Activated T-helper 1 cell treated with anti-CD3 and anti-CD28 coated beads, Interleukin-12 subunit alpha, Interleukin-12 subunit beta, Interleukin-2, Interleukin-4 antibody, amounts not matched to agents 30 ng/mL and 10 ng/mL and 1 ng/mL, durations not matched to agents 14 hours and 24 hours and 36 hours (primary cell): ENCODE results near the gene SLC25A41. TPM values are rescaled to one million over a fixed set of nuclear protein-coding genes. Genes with fewer than 3 reads are reported as not detected.
"Not testable (repeated sequence)": the region's sequence is repeated elsewhere in the genome, so short reads cannot be mapped to it uniquely, and the experiment has no call there.

ENCODE experiments used
- DNase-seq: peaks from one replicate; pipeline ENCODE4 v3.0.0; 2021; ENCODE audit warnings: low spot score
- H3K27ac Mint-ChIP-seq: one replicate; pipeline ENCODE4 v1.8.0; 2021; ENCODE audit warnings: mild to moderate bottlenecking, mixed read lengths
- H3K27me3 Mint-ChIP-seq: one replicate; pipeline ENCODE4 v1.8.0; 2022; ENCODE audit warnings: mild to moderate bottlenecking, moderate library complexity, mixed read lengths; ENCODE audit not compliant: insufficient read depth
- H3K36me3 Mint-ChIP-seq: one replicate; pipeline ENCODE4 v1.8.0; 2021; ENCODE audit warnings: low read depth, mixed read lengths
- H3K4me1 Mint-ChIP-seq: one replicate; pipeline ENCODE4 v1.8.0; 2021; ENCODE audit warnings: low read depth, mixed read lengths
- H3K4me3 Mint-ChIP-seq: one replicate; pipeline ENCODE4 v1.8.0; 2021; ENCODE audit warnings: mild to moderate bottlenecking, moderate library complexity, mixed read lengths
- H3K9me3 Mint-ChIP-seq: one replicate; pipeline ENCODE4 v1.8.0; 2021; ENCODE audit warnings: mixed read lengths
- intact Hi-C: fragments of 100-400 bp; cut with micrococcal nuclease; formaldehyde crosslinking; loops from one replicate; pipeline ENCODE4 v1.15.1; 2024
- total RNA-seq: library from RNA; stranded (reverse); gene quantifications from 2 replicates; pipeline ENCODE4 v1.2.3, GENCODE V29; 2022

The SLC25A41 gene
- total RNA-seq, 1 donor from 2014 or later, result 0.31 TPM

DNA sequence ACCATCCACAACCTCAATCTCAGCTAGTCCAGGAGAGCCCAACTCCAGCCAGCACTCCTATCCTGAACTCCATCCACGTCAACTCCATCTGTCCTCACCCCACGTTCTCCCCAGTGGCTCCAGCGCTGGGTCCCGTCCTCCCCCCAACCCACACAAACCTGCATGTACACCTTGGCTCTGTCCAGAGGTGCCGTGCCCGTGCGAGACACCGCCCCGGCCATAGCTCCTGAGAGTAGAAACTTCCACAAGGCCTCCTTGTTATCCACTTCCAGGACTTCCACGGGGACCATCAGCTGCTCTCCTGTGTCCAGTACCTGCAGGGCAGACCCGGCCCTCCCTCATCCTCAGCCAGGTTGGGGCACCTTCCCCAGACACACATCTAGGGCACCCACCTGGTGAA is 1.7 kb downstream of the SLC25A41 start:
- intact Hi-C loops, result no loop called here
- H3K27ac Mint-ChIP-seq, result no peak overlapping the region
- DNase-seq, result no peak
- H3K9me3 Mint-ChIP-seq, result no peaks in the 10 kb centered on the region
- H3K27me3 Mint-ChIP-seq, result peaks cover 2% of the 10 kb centered on the region
- no peak overlapping the region for H3K4me3 Mint-ChIP-seq
- no peaks in the 10 kb centered on the region for H3K36me3 Mint-ChIP-seq
- H3K4me1 Mint-ChIP-seq, result no peaks in the 10 kb centered on the region

GRCh38 chr19:6429419-6430221 is 3.9 kb downstream of the SLC25A41 start:
- intact Hi-C loops, result loop anchor here (10.0 kb wide), 1 partner anchor 805 kb away; the partner anchor contains the start of genes SAFB and SAFB2
- H3K4me3 Mint-ChIP-seq, result no peak overlapping the region

GRCh38 chr19:6428692-6429418 is 4.7 kb downstream of the SLC25A41 start:
- intact Hi-C loops, result loop anchor here (10.0 kb wide), 1 partner anchor 804 kb away; the partner anchor contains the start of genes SAFB and SAFB2
- not testable (repeated sequence) for H3K9me3 Mint-ChIP-seq, H3K4me3 Mint-ChIP-seq, DNase-seq, H3K27me3 Mint-ChIP-seq, H3K27ac Mint-ChIP-seq, H3K36me3 Mint-ChIP-seq, H3K4me1 Mint-ChIP-seq

More at GRCh38 chr19:6429419-6430221, 3.9 kb downstream of the SLC25A41 start:
- Mint-ChIP-seq H3K9me3 (no peaks in the 10 kb centered on the region), H3K27ac (no peak overlapping the region), H3K4me1 (peaks cover 10% of the 10 kb centered on the region), H3K36me3 (no peaks in the 10 kb centered on the region), H3K27me3 (peaks cover 2% of the 10 kb centered on the region)
- no peak for DNase-seq

DNA sequence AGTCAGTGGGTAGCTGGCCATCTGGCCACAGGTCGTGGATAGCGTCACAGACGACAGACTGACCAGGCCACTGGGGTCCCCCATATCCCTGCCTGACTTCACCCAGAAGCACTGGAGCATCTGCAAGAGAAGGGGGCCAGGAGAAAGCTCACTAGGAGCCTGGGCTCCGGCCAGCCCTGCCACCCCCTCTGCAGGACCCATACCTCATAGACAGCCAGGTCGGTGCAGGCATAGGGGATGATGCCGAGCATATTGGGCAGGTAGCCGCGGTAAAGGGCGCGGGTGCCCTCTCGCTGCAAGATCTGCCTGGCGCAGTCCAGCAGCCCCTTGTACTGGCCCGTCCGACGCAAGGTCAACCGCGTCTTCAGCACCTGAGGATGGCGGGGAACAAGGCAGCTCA is 6.4 kb downstream of the SLC25A41 start:
- no peak overlapping the region for H3K27ac Mint-ChIP-seq
- H3K9me3 Mint-ChIP-seq, result no peaks in the 10 kb centered on the region
- H3K36me3 Mint-ChIP-seq, result peaks cover 9% of the 10 kb centered on the region
- intact Hi-C loops, result loop anchor here (10.0 kb wide), 1 partner anchor 802 kb away; the partner anchor contains the start of genes SAFB and SAFB2
- H3K4me3 Mint-ChIP-seq, result no peak overlapping the region
- H3K27me3 Mint-ChIP-seq, result no peaks in the 10 kb centered on the region
- DNase-seq, result no peak
- H3K4me1 Mint-ChIP-seq, result peaks cover 26% of the 10 kb centered on the region

DNA sequence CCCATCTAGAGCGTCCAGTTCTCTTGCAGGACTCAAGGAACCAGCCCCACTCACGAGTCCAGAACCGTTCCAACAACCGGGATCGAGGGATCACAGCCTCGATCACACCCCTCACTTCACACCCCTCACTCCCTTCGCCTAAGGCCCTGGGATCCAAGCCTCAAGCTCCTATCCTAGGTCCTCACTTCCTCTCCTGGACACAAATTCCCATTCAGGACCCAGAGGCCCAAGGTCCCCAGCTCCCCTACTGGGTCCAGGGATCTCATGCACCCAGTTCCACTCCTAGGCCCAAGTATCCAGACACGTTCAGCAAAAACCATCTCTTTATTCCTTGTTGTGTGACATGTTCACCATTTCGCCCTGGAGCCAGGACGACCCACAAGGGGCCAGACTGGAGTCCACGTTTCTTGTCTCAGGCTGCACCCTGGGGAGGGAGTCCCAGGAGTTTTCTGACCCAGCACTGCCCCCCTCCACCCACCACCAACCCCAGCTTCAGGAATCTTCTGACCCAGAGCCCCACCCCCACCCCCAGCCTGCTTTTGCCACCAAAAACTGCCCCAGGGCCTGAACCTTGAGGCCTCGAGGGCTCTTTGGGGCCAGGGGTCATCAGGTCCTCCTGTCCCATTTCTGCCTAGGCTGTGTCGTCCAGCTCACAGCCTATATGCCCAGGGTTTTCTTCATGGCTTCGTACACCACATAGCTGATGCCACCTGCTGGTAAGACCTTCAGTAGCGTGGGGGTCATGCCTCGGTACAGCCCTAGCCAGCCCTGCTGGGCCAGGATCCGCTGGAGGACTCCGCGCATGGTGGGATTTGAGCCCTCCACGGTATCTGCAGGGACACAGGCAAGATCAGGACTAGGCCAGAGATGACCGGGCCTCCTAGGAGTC is 7.6 kb downstream of the SLC25A41 start:
- Mint-ChIP-seq H3K9me3 (no peaks in the 10 kb centered on the region), H3K27me3 (no peaks in the 10 kb centered on the region), H3K4me1 (peaks cover 28% of the 10 kb centered on the region), H3K4me3 (peak overlapping the region; percentile 79), H3K27ac (peak overlapping the region; percentile 90), H3K36me3 (peaks cover 11% of the 10 kb centered on the region)
- intact Hi-C loops, result loop anchor here (1.0 to 10.0 kb wide), 13 partner anchors 33 to 801 kb away; partner anchors contain the start of genes CLPP, DENND1C, GTF2F1 and SAFB
- no peak for DNase-seq

DNA sequence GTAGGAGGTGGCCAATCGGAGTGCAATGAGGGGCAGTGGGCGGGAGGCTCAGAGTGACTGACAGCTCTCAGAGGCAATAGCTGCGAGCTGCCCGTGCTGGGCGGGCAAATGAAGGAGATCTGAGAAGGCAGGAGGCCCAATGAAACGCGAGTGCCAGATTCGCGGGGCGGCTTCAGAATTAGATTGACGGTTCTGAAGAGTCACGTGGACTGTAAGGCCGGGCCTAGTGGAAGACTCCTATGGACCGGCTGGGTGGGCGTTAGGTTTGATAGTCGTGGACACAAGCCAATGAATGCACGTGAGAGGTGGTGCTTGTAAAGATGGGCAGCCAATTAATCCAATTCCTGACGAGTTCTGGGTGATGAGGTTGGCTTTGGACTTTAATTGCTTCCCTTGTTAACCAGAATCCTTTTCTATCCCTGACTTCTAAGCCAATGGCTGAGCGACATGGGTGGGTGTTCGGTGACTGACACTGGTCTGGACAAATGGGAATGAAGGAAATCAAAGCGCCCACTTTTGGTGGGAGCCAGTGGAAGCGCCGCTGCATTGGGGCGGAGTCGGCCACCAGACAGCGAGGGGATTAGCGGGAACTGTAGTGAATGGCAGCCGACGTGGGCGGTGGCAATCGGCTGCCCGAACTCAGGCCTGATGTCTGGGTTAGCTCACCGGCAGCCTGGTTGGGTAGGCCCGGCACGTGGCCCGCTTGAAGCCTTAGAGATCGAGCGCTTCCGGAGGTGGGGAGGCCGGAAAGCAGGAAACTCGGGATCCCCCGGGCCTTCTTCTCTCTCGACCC is 8.4 kb downstream of the SLC25A41 start:
- Mint-ChIP-seq H3K4me1 (peaks cover 28% of the 10 kb centered on the region), H3K4me3 (peak overlapping the region; percentile 79), H3K36me3 (peaks cover 14% of the 10 kb centered on the region), H3K9me3 (no peaks in the 10 kb centered on the region), H3K27me3 (no peaks in the 10 kb centered on the region), H3K27ac (peak overlapping the region; percentile 90)
- intact Hi-C loops, result loop anchor here (1.0 to 10.0 kb wide), 13 partner anchors 32 to 800 kb away; partner anchors contain the start of genes CLPP, DENND1C, GTF2F1 and SAFB
- peak; percentile 99 for DNase-seq

DNA sequence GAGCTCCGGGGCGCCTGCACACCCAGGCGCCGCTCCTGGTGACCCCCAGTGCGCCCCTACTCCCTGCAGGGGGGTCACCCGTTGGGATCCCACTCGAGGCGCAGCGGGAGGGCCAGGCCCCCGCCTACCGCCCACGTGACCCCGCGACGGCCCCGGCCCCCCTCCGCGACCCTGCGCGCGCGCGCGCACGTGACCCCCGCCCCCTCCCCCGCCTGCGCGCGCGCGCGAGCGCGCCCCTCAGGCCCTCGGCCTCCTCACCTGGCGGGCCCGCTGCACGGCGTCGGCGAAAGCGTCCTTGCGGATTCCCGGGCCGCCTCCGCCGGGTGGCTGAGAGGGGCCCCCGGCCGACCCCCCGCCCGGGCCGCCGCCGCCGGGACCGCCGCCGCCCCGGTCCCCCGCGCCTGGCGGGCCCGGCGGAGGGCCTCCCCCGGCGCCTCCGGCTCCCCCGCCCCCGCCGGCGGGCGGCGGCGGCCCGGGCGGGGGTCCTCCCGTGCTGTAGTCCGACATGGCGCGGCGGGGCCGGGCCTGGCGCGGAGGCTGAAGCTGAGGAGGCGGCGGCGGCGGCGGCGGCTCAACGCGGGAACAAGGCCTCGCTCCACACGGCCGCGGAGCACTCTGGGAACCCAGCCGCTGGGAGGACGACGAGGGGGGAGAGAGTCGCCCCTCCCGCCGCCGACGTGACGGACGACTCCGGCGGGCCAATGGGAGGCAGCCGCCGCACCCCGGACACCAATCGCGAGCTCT is 9.2 kb downstream of the SLC25A41 start, which contains the start of gene KHSRP:
Gene KHSRP (minus strand): TSS at position 617 of the 744 bp plus-strand sequence. CDS start 110 bp downstream, at position 507.
- H3K27ac Mint-ChIP-seq, result peak within 1 kb of the TSS; percentile 90
- H3K4me3 Mint-ChIP-seq, result peak within 1 kb of the TSS; percentile 94
- peaks cover 19% of the 10 kb centered on the region for H3K36me3 Mint-ChIP-seq
- intact Hi-C loops, result loop anchor here (10.0 kb wide), 1 partner anchor 800 kb away; the partner anchor contains the start of genes SAFB and SAFB2
- no peaks in the 10 kb centered on the region for H3K9me3 Mint-ChIP-seq
- peaks cover 28% of the 10 kb centered on the region for H3K4me1 Mint-ChIP-seq
- H3K27me3 Mint-ChIP-seq, result no peaks in the 10 kb centered on the region
- no peak for DNase-seq

DNA sequence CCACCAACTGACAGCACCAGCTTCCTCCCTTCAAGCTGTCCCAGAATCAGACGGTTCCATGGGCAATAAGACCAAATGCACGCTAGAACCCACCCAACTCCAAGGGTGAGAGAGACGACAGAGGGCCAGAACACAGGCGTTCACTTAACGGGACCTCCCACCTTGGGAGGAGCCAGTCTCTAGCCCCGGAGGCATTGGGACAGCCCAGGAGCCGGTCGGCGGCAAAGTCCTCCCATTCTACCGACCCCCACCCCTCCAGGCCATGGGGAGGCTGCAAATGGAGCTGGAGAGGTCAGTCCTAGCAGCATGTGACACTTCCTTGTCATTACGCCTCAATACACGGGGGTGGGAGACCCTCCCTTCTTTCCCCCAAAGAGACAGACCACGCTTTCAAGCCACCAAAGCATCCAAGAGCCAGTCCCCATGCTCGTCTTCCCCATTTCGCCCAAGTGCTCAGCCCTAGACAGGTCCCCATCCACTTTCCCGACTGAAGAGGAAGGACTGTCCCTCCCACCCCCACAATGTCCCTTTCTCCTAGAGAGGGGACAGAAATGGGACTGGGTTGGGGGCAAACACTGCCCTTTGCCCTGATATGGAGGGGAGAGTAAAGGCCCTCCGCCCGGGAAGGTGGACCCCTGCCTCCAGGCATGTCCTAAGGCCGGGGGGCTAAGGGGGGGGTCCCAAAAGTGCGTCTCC is 9.9 kb downstream of the SLC25A41 start:
- Mint-ChIP-seq H3K27ac (peak overlapping the region; percentile 85), H3K9me3 (no peaks in the 10 kb centered on the region), H3K36me3 (peaks cover 19% of the 10 kb centered on the region), H3K4me3 (peak overlapping the region; percentile 94), H3K4me1 (peaks cover 28% of the 10 kb centered on the region), H3K27me3 (no peaks in the 10 kb centered on the region)
- DNase-seq, result peak; percentile 28
- intact Hi-C loops, result loop anchor here (10.0 kb wide), 1 partner anchor 799 kb away; the partner anchor contains the start of genes SAFB and SAFB2

GRCh38 chr19:6421075-6422014 is 12.2 kb downstream of the SLC25A41 start:
- Mint-ChIP-seq H3K4me1 (peaks cover 28% of the 10 kb centered on the region), H3K27ac (no peak overlapping the region)

GRCh38 chr19:6418562-6418932 is 15.0 kb downstream of the SLC25A41 start:
- no peak overlapping the region for H3K4me3 Mint-ChIP-seq
- peaks cover 37% of the 10 kb centered on the region for H3K36me3 Mint-ChIP-seq
- intact Hi-C loops, result no loop called here
- no peak overlapping the region for H3K27ac Mint-ChIP-seq
- H3K4me1 Mint-ChIP-seq, result peaks cover 15% of the 10 kb centered on the region
- DNase-seq, result no peak
- H3K27me3 Mint-ChIP-seq, result no peaks in the 10 kb centered on the region
- H3K9me3 Mint-ChIP-seq, result no peaks in the 10 kb centered on the region

More at GRCh38 chr19:6421075-6422014, 12.2 kb downstream of the SLC25A41 start:
- Mint-ChIP-seq H3K27me3 (no peaks in the 10 kb centered on the region), H3K36me3 (peaks cover 28% of the 10 kb centered on the region), H3K4me3 (no peak overlapping the region), H3K9me3 (no peaks in the 10 kb centered on the region)
- intact Hi-C loops, result loop anchor here (10.0 kb wide), 1 partner anchor 797 kb away; the partner anchor contains the start of genes SAFB and SAFB2
- no peak for DNase-seq
